ENCODE data around the gene DAPK2.

The DAPK2 gene

DNA sequence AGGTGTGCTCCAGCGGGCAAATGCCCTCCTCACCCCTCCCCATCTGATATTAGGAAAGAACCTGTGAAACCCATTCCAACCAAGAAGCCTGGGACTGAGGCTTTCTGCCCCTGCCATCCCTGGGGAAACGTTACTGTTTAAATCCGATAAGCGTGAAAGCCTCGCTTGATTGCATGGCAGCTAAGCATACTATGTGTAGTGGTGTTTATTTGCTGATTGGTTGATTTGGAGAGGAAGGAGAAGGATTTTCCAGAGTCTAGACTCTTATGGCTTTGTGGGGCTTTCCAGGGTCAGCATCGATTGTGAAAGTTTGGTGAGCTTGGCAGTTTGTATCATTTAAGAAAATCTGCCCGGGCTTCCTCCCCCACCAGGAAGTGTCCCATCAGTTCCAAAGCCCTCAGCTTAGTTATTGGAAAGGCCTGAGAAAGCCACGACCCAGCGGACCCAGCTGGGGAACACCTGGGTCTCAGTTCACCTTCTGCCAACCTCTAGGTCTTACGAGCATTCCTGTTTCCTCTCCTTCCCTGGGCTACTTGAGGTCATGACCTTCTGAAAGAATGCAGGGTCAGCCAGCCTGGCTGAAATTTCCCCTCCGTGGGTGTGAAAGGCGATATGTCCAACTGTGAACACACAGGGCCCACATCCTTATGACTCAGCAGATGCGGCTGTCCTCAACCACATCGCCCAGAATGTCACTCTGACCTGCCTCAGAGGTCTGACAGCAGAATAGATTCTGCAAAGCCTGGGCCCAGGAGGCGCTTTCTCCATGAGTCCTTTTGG, 149.8 kb downstream of the DAPK2 start:
- H3K27ac ChIP-seq: no peak overlapping the region
- TF ChIP-seq, protein P1, sequence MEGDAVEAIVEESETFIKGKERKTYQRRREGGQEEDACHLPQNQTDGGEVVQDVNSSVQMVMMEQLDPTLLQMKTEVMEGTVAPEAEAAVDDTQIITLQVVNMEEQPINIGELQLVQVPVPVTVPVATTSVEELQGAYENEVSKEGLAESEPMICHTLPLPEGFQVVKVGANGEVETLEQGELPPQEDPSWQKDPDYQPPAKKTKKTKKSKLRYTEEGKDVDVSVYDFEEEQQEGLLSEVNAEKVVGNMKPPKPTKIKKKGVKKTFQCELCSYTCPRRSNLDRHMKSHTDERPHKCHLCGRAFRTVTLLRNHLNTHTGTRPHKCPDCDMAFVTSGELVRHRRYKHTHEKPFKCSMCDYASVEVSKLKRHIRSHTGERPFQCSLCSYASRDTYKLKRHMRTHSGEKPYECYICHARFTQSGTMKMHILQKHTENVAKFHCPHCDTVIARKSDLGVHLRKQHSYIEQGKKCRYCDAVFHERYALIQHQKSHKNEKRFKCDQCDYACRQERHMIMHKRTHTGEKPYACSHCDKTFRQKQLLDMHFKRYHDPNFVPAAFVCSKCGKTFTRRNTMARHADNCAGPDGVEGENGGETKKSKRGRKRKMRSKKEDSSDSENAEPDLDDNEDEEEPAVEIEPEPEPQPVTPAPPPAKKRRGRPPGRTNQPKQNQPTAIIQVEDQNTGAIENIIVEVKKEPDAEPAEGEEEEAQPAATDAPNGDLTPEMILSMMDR (IDR thresholded peaks at IDR 0.05): no peak
- no peak for TF ChIP-seq ZFX (IDR thresholded peaks at IDR 0.05; ENCODE audit: borderline replicate concordance)

DNA sequence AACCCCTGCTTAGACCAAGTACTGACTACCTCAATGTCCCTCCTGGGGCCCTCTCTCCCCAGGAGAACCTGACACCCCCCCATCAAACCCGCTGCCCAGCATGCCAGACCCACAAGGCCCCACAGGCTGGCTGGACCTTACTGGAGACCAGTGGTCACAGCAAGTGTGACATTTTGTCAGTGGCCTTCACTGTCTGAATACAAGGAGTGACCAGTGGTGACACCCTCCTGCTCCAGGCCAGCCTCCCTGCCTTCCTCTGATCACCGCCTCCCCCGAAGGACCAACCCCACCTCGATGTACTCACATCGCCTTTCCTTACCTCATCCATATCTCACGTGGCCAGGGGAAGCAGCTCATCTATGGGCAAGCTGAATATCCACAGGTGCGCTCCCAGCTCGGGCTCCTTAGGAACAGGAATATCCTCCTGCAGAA, 150.5 kb downstream of the DAPK2 start:
- no peak for TF ChIP-seq ZFX (IDR thresholded peaks at IDR 0.05; ENCODE audit: borderline replicate concordance)
- TF ChIP-seq, protein P1 (IDR thresholded peaks at IDR 0.05): no peak
- H3K27ac ChIP-seq: no peak overlapping the region

DNA sequence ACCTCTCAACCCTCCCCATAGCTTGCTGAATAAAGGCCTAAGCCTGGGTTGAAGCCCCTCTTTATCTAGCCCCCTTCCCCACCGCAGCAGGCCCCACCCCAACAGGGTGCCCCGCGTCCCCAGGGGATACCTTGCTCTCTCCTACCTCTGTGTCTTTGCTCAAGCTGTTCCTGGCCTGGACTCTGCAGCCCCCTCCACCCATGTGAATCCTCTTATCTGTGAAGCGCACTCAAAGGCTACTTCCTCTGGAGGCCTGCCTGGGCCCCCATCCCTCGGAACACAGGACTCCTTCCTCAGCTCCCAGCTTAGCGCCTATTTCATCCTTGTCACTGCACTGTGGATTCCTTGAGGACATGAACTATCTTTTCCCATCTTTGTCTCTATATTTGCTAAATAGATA, 151.1 kb downstream of the DAPK2 start:
- TF ChIP-seq ZFX (IDR thresholded peaks at IDR 0.05; ENCODE audit: borderline replicate concordance): no peak
- TF ChIP-seq, protein P1 (IDR thresholded peaks at IDR 0.05): no peak
- H3K27ac ChIP-seq: no peak overlapping the region

DNA sequence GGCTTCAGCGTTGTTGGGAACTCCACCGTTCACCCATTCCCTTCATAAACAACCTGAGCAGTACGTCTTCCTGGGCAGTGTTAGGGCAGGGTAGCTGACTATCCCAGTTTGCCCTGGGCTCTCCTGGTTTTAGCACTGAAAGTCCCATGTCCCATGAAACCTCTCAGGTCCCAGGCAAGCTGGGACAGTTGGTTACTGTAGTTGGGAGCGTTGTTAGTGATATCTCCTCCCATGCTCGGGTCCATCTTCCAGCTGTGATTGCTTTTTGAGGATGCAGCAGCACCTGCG, 151.7 kb downstream of the DAPK2 start:
- TF ChIP-seq, protein P1 (IDR thresholded peaks at IDR 0.05): no peak
- no peak for TF ChIP-seq ZFX (IDR thresholded peaks at IDR 0.05; ENCODE audit: borderline replicate concordance)
- H3K27ac ChIP-seq: no peak overlapping the region

DNA sequence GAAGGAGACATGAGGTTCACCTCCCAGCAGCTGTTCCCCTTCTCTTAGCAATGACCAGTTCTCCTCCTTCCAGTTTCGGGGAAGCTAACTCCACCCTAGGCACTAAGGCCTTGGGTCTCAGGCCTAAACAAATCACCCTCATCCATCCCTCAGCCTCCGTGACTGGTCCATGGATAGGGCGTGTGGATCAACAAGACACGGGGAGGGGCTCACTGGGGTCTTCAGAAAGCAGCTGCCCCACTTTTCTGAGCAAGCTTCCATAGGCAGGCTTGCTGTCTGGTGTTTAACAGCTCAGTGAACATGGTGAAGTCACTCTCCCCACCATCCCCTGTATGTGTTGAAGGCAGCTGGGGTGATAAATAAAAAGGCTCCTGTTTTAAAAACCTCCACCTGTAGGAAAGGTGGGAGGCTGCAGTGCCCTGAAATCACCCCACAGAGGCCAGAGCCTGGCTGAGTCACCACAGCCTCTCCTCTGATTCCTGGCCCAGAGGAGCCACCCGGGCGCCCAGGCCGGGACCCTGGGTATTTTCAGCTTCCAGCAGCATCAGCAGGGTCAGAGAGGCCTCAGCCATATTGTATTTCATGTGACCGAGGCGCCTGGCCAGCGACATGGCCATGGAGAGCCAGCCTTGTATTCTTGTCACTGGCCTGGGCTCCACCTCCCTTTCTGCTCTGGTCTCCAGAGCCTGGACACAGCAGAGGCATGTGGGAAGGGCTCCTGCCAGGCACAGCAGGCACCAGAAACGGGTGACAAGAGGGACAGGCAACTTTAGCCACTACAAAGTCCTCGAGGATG, 152.2 kb downstream of the DAPK2 start:
- H3K27ac ChIP-seq: no peak overlapping the region
- TF ChIP-seq ZFX (IDR thresholded peaks at IDR 0.05; ENCODE audit: borderline replicate concordance): no peak
- TF ChIP-seq, protein P1 (IDR thresholded peaks at IDR 0.05): no peak

DNA sequence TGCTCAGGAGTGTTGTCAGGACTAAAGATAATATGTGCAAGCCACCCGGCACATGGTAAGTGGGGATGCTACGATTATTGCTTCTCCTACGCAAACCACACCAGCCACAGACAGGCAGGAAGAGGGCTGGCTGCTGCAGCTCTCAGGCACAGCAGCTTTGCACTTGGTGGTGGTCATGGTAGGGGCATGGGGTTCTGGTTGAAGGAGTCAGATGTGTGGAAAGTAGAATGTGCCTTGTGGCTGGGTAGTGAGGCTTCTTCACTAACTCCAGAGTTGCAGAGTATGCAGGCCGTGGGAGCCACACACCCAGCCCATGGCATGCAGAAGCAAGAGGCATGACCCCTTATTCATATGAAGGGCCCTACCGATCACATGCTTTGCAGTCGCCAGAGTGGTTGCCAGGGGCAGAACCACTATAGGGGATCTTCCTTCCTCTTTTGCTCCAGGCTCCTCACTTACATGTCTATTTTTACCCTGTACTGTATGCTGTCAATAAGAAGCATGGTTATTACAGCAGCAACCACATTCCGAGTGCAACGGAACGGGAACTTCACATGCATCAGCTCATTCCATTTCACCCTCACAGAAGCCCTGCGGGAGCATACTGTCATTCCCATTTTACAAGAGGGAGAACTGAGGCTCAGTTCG, 153.4 kb downstream of the DAPK2 start:
- H3K27ac ChIP-seq: no peak overlapping the region
- TF ChIP-seq, protein P1 (IDR thresholded peaks at IDR 0.05): no peak
- TF ChIP-seq ZFX (IDR thresholded peaks at IDR 0.05; ENCODE audit: borderline replicate concordance): no peak

DNA sequence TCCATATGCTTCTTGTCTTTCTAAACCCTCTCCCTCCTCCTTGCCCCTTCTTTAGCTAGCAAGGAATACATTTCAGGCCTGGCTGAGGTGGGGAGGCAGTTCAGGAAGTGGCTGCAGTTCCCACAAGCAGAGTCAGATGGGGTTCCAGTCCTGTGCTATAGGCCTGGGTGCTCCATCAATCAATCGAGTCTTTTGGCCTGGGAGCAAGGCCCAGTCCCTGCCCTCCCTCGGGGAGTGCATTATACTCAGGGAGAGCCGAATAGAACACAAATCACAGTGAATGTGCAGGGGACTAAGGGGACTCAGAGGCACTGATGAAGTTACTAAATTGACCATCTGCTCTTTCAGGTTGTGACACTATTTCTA, 154.5 kb downstream of the DAPK2 start:
- TF ChIP-seq, protein P1 (IDR thresholded peaks at IDR 0.05): no peak
- no peak for TF ChIP-seq ZFX (IDR thresholded peaks at IDR 0.05; ENCODE audit: borderline replicate concordance)
- no peak overlapping the region for H3K27ac ChIP-seq

Data from 22Rv1 (cell line).